Sigmoid colon (tissue), 7 donors: Measurements from ENCODE around the gene RPS6KA2. TPM values are rescaled to one million over a fixed set of nuclear protein-coding genes. Genes with fewer than 3 reads are reported as not detected.
A peak's percentile ranks its signal among the peaks of the same experiment; 100 is the strongest.

Experiments used
- DNase-seq: peaks from one replicate; pipeline ENCODE4 v3.0.0-alpha.2; 2019
- H3K27ac ChIP-seq, 4 donors: fragments of 200-600 bp; sonication (generic); one replicate each; pipeline ENCODE4 v1.5.1; 2016 to 2019; ENCODE audit warnings: mild to moderate bottlenecking in 1 of 4
- H3K27me3 ChIP-seq, 3 donors: fragments of 200-600 bp; sonication (generic); one replicate each; pipeline ENCODE4 v1.5.1; 2019; ENCODE audit warnings: mild to moderate bottlenecking in 1 of 3
- H3K36me3 ChIP-seq, 4 donors: fragments of 200-600 bp; sonication (generic); one replicate each; pipeline ENCODE4 v1.5.1; 2016 to 2019
- H3K4me1 ChIP-seq, 4 donors: fragments of 200-600 bp; sonication (generic); one replicate each; pipeline ENCODE4 v1.5.1; 2017 to 2019
- H3K4me3 ChIP-seq, 4 donors: fragments of 200-600 bp; sonication (generic); one replicate each; pipeline ENCODE4 v1.5.1; 2017 to 2019; ENCODE audit warnings: mild to moderate bottlenecking in 2 of 4, moderate library complexity in 1 of 4
- H3K9me3 ChIP-seq, 4 donors: fragments of 200-600 bp in 3 of 4; sonication (generic) in 3 of 4; one replicate each; pipeline versions ENCODE4 v1.5.1 to v1.6.1; 2013 to 2019
- EP300 ChIP-seq, 4 donors: sonication (generic); formaldehyde crosslinking; IDR thresholded peaks; one replicate each; pipeline ENCODE4 v1.6.1; 2017; ENCODE audit warnings: antibody characterized with exemption in 4 of 4
- POLR2A ChIP-seq, 2 donors: fragments of 450-650 bp; IDR thresholded peaks; one replicate each; pipeline ENCODE4 v1.6.1; 2016; ENCODE audit warnings: antibody characterized with exemption in 2 of 2, mild to moderate bottlenecking in 2 of 2, moderate library complexity in 2 of 2
- POLR2AphosphoS5 ChIP-seq, 4 donors: sonication (generic); formaldehyde crosslinking; IDR thresholded peaks; one replicate each; pipeline ENCODE4 v1.6.1; 2017; ENCODE audit warnings: antibody characterized with exemption in 4 of 4
- WGBS, 2 donors: extraction: QIAGEN DNeasy Blood & Tissue Kit; methylation state at CpG; one replicate each; pipeline ENCODE4 v1.1.7; 2013; 5-methylcytosine and 5-hydroxymethylcytosine counted together
- intact Hi-C: fragments of 100-400 bp; cut with DNase I; formaldehyde crosslinking; loops from one replicate; pipeline ENCODE4 v1.15.1; 2023
- polyA plus RNA-seq, 3 donors: library from polyadenylated mRNA; stranded (reverse); fragments of 200-250 nt; gene quantifications; one replicate each; pipeline ENCODE4 v1.2.3, GENCODE V29; 2013
- total RNA-seq, 4 donors: library from RNA; depleted of rRNA; stranded (reverse); fragments of >200 nt; gene quantifications; one replicate each; pipeline ENCODE4 v1.1.0, GENCODE V29; 2016
- TF ChIP-seq, protein P1 (sequence below), 4 experiments: fragments of 450-650 bp in 3 of 4; fragments of 200-600 bp in 1 of 4; IDR thresholded peaks; one replicate each; pipeline ENCODE4 v1.5.1; 2016 to 2019; ENCODE audit warnings: antibody characterized with exemption in 4 of 4, mild to moderate bottlenecking in 3 of 4, moderate library complexity in 2 of 4
- donor health status: healthy with polysubstance abuse.
- donor health status: Bipolar disorder and iron deficiency.
- donor health status: healthy.

RPS6KA2 gene
- total and polyA plus RNA-seq, 7 donors, result 6.5 to 44.7 (median 27.8) TPM

DNA sequence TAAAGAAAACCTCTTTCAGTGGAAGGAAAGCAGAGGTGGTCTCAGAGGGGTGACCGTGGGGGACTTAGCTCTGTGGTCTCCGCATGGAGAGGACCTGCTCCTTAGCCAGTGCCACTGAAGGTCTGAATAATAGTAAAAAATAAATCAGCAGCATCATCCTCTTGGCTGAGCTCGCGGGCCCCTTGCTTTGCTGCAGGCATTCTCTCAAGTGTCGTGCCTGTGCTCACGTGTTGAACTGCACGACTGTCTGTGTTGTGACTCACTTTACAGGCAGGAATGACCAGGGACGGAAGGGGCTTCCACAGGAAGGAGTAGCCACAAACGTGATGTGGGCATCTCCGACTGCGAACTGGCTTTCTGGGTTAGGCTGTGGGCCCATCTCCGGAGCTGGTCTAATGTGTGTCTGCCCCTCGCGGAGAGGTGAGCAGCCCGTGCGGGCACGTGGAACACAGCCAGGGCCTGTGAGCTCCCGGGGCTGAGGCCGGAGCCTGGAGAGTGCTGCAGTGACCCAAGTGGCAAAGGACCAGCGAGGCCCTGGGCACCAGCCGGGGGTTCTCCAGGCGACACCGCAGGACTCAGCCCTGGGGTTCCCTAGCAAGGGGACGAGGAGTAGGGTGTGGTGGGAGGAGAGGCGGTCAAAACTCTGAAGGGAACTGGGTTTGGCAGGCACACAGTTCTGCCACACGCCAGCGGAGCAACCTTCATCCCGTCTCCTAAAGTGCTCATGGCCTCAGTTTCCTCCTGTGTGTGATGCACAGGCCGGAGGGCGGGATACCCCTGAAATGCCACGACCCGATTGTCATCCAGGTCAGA is 129.8 kb downstream of the RPS6KA2 start:
- peak; percentile 60 for DNase-seq

DNA sequence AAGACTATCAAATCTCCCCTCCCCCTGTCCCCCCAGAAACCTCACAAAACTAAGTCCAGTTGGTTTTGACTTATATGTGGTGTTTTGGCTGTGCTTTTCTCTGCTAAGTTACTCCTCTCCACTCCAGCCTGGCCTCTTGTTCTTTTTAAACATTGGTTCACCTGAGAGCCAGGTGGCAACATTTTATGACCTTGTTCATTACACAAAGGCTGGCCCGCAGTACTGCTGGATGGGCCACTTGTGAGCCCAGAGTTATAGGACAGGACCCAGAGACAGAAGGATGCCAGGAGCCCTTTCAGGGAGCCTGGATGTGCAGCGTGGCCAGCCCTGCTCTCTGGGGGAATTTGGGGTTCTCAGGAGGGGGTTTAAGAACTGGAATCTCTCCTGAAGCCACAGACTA is 130.6 kb downstream of the RPS6KA2 start:
- WGBS, 2 donors, result 28 to 69% methylated on average over 2 of the region's 2 CpGs
- TF ChIP-seq EP300 (IDR thresholded peaks at IDR 0.05) (no peak), POLR2AphosphoS5 (IDR thresholded peaks at IDR 0.05) (no peak), POLR2A (IDR thresholded peaks at IDR 0.05) (no peak)
- TF ChIP-seq, protein P1, sequence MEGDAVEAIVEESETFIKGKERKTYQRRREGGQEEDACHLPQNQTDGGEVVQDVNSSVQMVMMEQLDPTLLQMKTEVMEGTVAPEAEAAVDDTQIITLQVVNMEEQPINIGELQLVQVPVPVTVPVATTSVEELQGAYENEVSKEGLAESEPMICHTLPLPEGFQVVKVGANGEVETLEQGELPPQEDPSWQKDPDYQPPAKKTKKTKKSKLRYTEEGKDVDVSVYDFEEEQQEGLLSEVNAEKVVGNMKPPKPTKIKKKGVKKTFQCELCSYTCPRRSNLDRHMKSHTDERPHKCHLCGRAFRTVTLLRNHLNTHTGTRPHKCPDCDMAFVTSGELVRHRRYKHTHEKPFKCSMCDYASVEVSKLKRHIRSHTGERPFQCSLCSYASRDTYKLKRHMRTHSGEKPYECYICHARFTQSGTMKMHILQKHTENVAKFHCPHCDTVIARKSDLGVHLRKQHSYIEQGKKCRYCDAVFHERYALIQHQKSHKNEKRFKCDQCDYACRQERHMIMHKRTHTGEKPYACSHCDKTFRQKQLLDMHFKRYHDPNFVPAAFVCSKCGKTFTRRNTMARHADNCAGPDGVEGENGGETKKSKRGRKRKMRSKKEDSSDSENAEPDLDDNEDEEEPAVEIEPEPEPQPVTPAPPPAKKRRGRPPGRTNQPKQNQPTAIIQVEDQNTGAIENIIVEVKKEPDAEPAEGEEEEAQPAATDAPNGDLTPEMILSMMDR (IDR thresholded peaks at IDR 0.05), result no peak
- DNase-seq, result peak; percentile 36

More for the DNA sequence above, 129.8 kb downstream of the RPS6KA2 start:
- 94 to 95% methylated on average over 32 of the region's 32 CpGs for WGBS, 2 donors
- intact Hi-C loops, result no loop called here
- Histone ChIP-seq H3K27ac (no peak overlapping the region), H3K4me3 (no peak overlapping the region), H3K4me1 (no peaks in the 10 kb centered on the region), H3K36me3 (peaks cover 0 to 65% (median 8%) of the 10 kb centered on the region in 4 donors), H3K27me3 (no peaks in the 10 kb centered on the region), H3K9me3 (no peaks in the 10 kb centered on the region)
- TF ChIP-seq, protein P1 (IDR thresholded peaks at IDR 0.05), result no peak
- TF ChIP-seq EP300 (IDR thresholded peaks at IDR 0.05) (no peak), POLR2A (IDR thresholded peaks at IDR 0.05) (no peak), POLR2AphosphoS5 (IDR thresholded peaks at IDR 0.05) (no peak)

DNA sequence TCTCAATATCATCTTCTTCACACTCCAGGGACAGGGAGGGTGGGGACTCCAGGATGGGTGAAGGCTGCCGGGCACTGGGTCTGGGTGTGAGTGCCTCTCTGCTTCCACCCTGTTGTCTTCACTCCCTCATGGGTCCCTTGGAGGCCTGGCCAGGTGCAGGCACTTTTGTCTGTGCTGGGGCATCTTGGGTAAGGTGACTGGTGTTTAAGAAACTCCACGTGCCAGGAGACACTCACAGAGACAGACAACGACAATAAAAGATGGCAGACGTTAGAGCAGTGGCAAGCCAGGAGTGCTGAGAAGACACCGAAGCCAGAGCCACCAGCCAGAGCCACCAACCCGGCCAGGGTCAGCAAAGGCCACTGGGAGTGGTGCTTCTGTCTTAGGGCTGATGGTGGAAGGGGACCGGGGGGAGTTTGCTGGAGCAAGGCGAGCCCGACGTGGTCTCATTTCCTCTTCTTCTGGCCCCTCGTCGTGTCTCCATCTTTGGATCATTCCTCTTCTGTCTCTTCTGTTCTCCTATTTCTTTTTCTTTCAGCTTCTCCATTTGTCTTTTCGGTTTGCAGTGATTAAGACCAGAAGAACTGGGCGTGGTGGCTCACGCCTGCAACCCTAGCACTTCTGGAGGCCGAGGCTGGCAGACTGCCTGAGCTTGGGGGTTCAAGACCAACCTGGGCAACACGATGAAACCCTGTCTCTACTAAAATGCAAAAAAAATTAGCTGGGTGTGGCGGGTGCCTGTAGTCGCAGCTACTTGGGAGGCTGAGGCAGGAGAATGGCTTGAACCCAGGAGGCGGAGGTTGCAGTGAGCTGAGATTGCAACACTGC is 131.3 kb downstream of the RPS6KA2 start:
- WGBS, 2 donors, result 81 to 87% methylated on average over 20 of the region's 20 CpGs
- no peak overlapping the region for H3K27ac ChIP-seq
- no peak for TF ChIP-seq POLR2AphosphoS5 (IDR thresholded peaks at IDR 0.05)
- no peak for TF ChIP-seq EP300 (IDR thresholded peaks at IDR 0.05)
- TF ChIP-seq, protein P1 (IDR thresholded peaks at IDR 0.05), result no peak
- no peak for TF ChIP-seq POLR2A (IDR thresholded peaks at IDR 0.05)
- no peaks in the 10 kb centered on the region for H3K9me3 ChIP-seq
- no peaks in the 10 kb centered on the region for H3K4me1 ChIP-seq
- peak; percentile 56 for DNase-seq
- no peaks in the 10 kb centered on the region for H3K27me3 ChIP-seq
- intact Hi-C loops, result no loop called here
- no peak overlapping the region for H3K4me3 ChIP-seq
- H3K36me3 ChIP-seq, result peaks cover 0 to 62% (median 8%) of the 10 kb centered on the region in 4 donors

More for the DNA sequence above, 130.6 kb downstream of the RPS6KA2 start:
- Histone ChIP-seq H3K27ac (no peak overlapping the region), H3K9me3 (no peaks in the 10 kb centered on the region), H3K4me1 (no peaks in the 10 kb centered on the region), H3K27me3 (no peaks in the 10 kb centered on the region), H3K36me3 (peaks cover 0 to 61% (median 8%) of the 10 kb centered on the region in 4 donors), H3K4me3 (no peak overlapping the region)
- intact Hi-C loops, result no loop called here

GRCh38 chr6:166494757-166495486 is 132.1 kb downstream of the RPS6KA2 start:
- 87 to 94% methylated on average over 31 of the region's 31 CpGs for WGBS, 2 donors
- H3K27ac ChIP-seq, result no peak overlapping the region
- H3K9me3 ChIP-seq, result no peaks in the 10 kb centered on the region
- intact Hi-C loops, result no loop called here
- H3K4me1 ChIP-seq, result no peaks in the 10 kb centered on the region
- TF ChIP-seq, protein P1 (IDR thresholded peaks at IDR 0.05), result no peak
- no peak for TF ChIP-seq POLR2A (IDR thresholded peaks at IDR 0.05)
- no peak for TF ChIP-seq EP300 (IDR thresholded peaks at IDR 0.05)
- no peak for TF ChIP-seq POLR2AphosphoS5 (IDR thresholded peaks at IDR 0.05)
- no peak overlapping the region for H3K4me3 ChIP-seq
- peaks cover 0 to 60% (median 8%) of the 10 kb centered on the region in 4 donors for H3K36me3 ChIP-seq
- no peaks in the 10 kb centered on the region for H3K27me3 ChIP-seq
- peak; percentile 57 for DNase-seq
